ENCODE data around the gene EVI2B.

Gene EVI2B

DNA sequence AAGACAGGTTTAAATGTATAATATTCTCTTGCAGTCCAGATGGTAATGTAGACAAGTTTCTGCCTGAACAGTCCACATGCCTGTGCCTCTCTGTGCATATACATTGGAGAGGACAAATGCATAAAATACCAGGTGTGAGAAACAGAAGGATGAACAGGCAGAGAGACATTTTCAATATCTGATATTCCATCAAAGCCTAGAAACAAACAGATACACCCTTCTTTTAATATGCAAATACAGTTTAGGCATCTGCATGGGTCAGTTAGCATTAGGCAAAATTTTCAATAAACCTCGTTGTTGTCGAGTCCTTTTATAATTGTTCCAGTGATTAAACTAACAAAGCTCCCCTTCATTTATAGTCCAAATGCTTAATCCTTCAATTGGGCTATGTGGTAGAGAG, 17.7 kb downstream of the EVI2B start:
- TF ChIP-seq CTCF (conservative IDR thresholded peaks at IDR 0.05; ENCODE audit: low read length), result no peak

DNA sequence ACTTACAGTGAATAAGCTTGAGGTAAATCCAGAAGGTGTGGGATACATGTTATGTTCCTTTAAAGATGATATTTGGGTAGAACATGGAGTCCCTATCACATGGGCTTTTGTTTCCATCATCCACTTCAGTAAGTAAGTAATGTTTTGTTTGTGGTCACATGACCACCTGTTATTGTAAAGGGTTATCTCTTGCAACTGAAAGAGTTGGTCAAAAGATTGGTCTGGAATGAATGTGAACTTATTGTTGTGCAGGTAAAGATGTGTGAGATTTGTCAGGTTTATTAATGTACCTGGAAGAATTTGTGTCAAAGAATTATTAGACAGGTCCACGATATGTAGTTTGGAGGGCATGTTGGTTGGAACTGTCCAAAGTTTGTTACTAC, 18.4 kb downstream of the EVI2B start:
- no peak for DNase-seq (ENCODE audit: low read depth)
- no peak overlapping the region for H3K4me3 ChIP-seq (ENCODE audit: low read length)
- no peak for TF ChIP-seq CTCF (conservative IDR thresholded peaks at IDR 0.05; ENCODE audit: low read length)

More for the DNA sequence above, 17.7 kb downstream of the EVI2B start:
- DNase-seq (ENCODE audit: low read depth), result no peak
- H3K4me3 ChIP-seq (ENCODE audit: low read length), result no peak overlapping the region

DNA sequence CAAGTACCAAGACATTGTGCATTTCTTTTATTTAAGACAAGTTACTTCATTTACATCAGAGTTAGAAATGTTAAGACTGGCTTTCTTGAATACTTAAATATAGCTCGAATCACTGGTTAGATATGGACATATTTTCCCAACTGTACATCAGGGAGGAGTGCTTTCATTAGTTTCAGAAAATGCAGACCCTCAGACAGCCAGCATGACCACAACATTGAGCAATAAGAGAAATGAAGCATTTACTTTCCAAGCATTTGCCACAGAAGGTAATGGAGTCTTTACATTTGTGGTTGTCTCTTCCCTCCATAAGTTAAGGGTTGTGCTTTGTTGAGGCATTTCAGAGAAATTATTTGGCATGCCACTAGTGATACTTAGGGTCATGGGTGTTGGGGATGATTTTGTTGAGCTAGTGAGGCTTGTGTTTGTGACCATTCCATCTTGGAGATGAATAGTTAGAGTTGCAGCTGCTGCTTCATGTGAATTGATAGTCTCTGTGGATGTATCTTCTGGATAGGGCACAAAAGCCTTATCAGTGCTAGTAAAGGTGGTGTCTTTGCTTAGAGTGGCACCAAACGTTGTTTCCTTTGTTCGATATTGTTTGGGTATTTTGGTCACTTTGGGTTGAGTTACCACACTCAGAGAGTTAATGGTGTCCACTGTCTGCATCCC, 18.9 kb downstream of the EVI2B start:
- peak; percentile 31 for DNase-seq (ENCODE audit: low read depth)
- no peak for TF ChIP-seq CTCF (conservative IDR thresholded peaks at IDR 0.05; ENCODE audit: low read length)
- no peak overlapping the region for H3K4me3 ChIP-seq (ENCODE audit: low read length)

DNA sequence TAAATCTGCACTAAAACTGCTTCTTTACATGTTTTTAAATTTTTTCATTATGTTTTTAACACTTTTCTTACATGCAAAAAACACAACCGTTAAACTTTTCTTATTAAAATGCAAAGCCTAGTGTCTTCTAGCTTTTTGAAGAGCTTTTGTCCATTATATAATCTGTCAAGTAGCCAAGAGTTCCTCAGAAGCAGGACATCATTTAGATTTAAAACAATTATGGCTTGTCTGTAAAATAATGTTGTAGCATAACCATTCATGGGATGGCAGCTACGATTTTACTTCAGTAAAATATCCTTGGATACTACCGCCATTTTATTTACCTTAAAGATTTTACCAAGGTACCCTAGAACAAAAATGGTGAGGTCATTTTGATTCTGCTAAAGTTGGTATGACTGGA, 19.6 kb downstream of the EVI2B start:
- TF ChIP-seq CTCF (conservative IDR thresholded peaks at IDR 0.05; ENCODE audit: low read length), result no peak
- no peak overlapping the region for H3K4me3 ChIP-seq (ENCODE audit: low read length)
- no peak for DNase-seq (ENCODE audit: low read depth)

DNA sequence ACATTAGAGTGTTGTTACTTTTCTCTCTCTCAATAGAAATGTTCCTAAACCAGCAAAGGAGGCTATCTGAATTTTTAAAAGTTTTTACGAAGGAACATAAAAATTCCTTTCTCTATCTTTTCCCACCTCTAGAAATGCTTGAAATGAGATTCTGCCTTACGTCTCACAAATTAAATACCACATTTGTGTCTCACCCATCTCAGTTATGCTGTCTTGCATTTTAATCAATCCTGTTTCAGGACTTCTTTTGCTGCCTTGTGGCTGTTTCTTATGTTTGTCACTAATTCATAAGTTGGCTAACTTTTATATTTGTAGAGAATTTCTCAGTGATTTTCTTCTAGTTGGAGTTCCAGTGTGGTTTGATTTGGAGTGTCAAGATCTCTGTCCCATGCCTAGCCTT, 20.3 kb downstream of the EVI2B start:
- no peak for TF ChIP-seq CTCF (conservative IDR thresholded peaks at IDR 0.05; ENCODE audit: low read length)

DNA sequence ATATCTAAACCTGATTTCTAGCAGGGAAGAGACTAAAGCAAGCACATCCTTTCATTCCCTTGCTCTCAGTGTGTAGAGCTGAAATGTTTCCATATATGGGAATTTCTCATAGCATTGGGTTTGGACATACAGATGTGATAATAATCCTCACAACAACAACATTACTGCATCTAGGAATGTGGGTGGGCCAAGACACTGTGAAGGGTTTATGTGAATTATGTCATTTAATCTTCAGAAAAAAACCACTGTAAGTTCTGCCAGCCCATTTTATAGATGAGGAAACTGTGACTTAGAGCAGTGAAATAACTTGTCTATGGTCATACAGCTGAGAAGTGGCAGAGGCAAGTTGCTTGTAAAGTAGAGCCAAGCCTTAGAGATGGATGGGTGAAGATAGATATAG, 22.0 kb downstream of the EVI2B start:
- peak; percentile 39 for DNase-seq (ENCODE audit: low read depth)

More for the DNA sequence above, 20.3 kb downstream of the EVI2B start:
- DNase-seq (ENCODE audit: low read depth), result peak; percentile 48
- no peak overlapping the region for H3K4me3 ChIP-seq (ENCODE audit: low read length)

More for the DNA sequence above, 22.0 kb downstream of the EVI2B start:
- no peak for TF ChIP-seq CTCF (conservative IDR thresholded peaks at IDR 0.05; ENCODE audit: low read length)
- H3K4me3 ChIP-seq (ENCODE audit: low read length), result no peak overlapping the region

Measured in AG10803 (cell line).